NCI-H2227 (cell line): ENCODE data around the gene SLC2A13.
"Not testable (repeated sequence)": the region's sequence is repeated elsewhere in the genome, so short reads cannot be mapped to it uniquely, and the experiment has no call there.

ENCODE experiments used
- DNase-seq: peaks from one replicate; lab custom pipeline; 2025; ENCODE audit not compliant: unreplicated experiment; lab: John Stamatoyannopoulos, UW

Gene SLC2A13

DNA sequence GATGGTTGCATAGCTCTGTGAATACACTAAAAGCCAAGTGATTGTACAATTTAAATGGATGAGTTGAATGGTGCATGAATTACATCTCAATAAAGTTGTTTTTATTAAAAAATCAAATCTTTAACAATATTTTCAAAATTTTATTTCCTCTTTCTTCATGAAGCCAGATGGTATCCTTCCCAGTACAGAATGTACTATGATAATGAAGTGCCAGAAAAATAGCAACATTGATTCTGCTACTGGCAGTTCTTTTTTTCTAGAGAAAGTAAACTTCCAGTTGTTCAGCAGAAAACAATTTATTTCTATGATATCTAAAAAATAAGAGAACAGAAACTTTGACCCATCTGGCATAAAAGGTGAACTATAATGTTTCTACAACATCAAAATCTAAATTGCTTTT is 61.5 kb downstream of the SLC2A13 start:
- DNase-seq: no peak

DNA sequence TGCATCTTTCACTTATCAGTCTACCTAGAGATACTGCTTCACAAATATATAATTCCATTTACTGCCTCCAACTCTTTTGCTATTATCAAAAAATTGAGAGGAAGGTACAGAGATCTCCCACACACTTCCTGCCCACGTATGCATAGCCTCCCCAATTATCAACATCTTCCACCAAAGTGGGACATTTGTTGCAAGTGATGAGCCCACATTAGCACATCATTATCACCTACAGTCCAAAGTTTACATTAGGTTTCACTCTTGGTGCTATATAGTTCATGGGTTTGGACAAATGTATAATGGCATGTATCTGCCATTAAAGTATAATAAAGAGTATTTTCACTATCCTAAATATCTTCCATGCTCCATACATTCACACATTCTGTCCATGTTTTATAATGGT is 66.3 kb downstream of the SLC2A13 start:
- DNase-seq: no peak

DNA sequence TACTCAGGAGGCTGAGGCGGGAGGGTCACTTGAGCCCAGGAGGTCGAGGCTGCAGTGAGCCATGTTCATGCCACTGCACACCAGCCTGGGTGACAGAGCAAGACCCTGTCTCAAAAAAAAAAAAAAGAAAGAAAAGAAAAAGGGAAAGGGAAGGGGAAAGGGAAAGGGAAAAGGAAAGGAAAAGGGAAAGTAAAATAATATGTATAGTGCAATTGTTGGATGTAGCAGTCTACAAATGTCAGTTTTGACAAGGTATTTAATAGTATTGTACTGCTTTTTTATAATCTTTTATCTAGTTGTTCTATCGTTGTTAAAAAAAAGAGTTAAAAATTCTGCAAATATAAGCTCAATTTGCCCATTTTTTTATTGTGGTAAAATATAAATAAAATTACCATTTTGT is 67.3 kb downstream of the SLC2A13 start:
- DNase-seq: no peak

DNA sequence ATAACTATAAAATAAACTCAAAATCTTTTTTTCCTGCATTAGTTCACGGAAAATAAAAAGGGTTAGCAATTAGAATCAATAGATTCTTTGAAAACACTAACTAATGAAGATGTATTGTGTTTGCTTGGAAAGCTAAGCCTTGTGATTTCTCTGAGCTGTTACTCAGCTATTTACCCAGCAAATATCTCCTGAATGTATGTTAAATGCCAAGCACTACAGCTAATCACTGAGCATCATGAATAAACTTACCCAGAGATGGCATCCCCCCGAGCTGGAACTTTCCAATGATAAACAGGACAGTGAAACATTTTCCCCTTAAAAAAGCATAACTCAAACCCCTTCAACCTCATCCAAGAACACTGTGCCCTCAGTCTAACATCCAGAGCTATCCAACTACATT is 71.2 kb downstream of the SLC2A13 start:
- no peak for DNase-seq

DNA sequence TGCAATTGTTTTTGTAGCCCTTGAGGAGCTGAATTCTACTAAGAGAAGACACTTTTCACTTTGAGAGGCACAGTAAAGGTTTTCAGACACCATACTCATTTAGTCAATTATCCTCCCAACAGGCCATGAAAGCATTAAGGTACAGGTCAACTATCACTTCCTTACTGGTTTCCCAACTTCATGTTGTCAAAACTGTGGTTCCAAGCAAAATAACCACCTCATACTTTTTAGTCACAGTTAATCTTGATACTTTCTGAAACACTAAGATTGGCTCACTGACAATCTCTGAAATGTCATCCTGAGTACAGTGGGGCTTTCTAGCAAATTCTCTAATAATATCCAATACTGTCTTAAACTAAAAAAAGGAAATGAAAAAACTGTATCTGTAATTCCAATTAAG is 71.7 kb downstream of the SLC2A13 start:
- no peak for DNase-seq

DNA sequence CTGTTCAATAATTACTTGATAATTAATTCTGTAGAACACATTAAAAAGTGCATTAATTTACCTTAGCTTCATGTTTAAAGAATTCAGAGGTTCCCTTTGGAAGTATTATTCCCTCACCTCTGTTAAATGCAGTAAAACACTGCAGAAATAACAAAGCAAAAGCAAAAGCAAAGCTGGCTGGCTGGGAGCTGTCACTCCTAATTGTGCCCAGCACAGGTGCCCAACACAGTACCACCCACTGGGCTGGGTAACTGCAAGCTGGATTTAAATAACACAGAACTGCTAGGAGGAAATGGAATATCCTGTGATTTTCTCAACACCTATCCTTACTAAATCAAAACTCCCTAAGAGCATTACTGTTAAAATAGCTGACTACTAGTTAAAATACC is 72.6 kb downstream of the SLC2A13 start:
- DNase-seq: no peak

DNA sequence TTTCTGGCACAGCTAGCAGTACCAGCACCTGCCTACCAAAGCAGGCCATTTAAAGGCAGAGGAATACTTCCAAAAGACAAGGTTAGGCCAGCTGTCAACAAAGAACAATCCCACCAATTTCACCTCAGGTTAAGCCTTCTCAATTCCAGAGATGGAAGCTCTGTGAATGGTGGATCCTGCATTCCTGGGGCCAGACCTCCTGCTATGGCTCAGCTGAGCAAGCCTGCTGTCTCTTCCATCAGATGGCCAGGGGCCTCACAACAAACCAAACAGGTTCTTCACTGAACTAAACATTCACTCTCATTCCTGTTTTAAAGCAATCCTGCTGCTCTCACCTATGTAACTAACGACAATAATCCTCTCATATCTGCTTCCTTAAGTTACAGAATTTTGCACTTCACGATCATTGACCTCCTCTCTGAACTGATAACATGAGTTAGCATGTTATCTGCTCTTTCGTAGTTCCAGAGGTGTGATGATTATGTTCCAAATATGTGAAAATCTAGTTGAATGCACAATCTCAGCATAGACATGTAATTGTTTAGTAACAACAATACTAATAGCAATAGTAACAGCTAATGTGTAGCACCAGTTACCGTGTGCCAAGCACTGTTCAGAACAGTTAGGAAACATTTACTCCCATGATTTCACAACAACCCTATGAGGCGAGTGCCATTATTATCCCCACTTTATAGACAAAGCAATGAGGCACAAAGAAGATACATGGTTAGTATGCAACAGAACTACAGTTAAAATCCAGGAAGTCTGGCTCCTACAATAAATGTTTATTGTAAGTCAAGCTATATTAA is 73.2 kb downstream of the SLC2A13 start:
- DNase-seq: no peak

DNA sequence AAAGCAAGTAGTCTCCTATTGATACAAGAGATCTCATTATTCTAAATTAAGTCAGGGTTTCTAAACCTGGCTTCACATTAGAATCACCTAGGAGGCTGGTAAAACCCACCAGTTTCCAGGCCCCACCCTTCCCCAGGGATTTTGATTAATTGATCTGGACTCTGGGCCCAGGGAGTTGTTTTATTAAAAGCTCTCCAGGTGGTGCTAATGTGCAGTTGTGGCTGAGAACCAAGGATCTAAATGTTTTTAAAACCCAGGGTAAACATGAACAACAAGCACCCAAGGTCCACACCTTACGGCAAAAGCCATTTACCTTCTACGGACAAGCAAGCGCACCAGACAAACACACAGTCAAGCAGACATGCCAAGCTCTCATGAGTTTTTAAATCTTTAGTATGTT is 73.9 kb downstream of the SLC2A13 start:
- DNase-seq: no peak

DNA sequence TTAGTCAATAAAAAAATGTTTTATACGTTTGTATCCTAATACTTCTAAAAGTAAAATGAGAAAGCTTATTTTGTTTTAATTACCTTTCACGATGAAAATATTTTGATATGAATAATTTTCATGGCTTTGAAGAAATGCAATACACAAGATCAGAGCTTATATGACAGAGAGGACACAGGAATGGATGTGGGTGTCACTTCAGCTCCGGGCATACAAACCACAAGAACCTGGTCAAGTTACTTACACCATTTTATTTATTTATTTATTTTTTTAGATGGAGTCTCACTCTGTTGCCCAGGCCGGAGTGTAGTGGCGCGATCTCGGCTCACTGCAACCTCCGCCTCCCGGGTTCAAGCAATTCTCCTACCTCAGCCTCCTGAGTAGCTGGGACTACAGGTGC is 74.9 kb downstream of the SLC2A13 start:
- not testable (repeated sequence) for DNase-seq

DNA sequence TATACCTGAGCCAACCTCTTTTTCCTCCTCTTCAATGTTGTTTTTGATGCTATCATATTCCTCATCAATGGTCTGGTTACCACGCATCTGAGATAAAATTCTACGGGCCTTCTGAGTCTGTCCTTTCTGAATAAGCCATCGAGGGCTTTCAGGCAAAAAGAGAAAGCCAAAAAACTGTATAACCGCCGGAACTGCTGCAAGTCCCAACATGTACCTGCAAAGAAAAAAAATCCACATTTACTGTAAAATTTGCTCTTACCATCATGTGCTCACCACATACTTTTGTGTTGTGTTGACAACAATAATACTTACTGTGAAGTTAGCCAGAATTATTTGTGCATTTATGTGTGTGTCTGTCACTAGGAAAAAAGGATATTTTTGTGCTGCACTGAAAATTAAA is 77.6 kb downstream of the SLC2A13 start:
- no peak for DNase-seq

DNA sequence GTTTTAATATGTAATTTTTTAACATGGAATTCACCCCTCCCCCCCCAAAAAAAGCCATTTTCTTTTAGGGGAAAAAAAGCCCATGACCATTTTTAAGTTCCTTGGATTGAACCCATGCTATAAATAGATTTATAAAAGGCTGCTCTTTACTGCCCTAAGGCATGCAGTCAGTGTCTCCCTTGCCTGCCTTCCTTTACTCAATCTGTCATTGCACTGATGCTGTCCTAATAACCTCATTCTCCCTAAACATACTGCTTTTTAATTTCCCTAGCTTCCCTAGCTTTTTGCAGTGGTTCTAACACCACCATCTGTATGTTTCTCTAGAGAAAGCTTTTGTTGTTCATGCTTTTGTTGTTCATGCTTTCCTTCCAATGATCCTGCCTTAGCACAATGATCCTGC is 83.0 kb downstream of the SLC2A13 start:
- no peak for DNase-seq

DNA sequence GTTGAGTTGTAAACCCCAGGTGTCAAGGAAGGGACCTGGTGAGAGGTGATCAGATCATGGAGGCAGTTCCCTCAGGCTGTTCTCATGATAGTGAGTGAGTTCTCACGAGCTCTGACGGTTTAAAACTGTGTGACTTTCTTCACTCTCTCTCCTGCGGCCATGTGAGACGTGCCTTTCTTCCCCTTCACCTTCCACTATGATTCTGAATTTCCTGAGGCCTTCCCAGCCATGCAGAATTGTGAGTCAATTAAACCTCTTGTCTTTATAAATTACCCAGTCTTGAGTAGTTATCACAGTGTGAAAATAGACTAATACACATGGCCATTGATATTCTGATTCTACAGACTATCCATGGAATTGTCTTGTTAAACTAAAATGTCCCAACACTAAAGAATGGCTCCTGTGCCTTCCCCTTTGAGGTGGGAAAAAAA is 85.6 kb downstream of the SLC2A13 start:
- DNase-seq: no peak

DNA sequence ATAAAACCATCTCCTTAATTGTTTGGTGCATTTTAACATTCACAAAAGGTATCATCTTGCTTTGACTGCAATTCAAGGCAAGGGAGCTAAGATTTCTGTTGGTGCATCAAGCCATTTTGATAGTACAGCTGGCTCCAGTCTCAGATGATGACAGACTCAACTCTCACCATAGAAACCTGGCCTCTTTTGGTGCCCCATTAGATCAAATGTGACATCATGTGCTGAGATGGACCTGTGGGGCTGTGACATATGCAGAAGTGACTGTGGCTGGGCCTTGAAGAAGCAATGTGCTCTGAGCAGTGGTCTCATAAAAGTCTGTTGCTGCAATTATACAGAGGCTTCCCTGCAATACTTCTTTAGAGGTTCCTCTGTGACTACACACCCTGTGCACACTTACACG is 88.4 kb downstream of the SLC2A13 start:
- no peak for DNase-seq

DNA sequence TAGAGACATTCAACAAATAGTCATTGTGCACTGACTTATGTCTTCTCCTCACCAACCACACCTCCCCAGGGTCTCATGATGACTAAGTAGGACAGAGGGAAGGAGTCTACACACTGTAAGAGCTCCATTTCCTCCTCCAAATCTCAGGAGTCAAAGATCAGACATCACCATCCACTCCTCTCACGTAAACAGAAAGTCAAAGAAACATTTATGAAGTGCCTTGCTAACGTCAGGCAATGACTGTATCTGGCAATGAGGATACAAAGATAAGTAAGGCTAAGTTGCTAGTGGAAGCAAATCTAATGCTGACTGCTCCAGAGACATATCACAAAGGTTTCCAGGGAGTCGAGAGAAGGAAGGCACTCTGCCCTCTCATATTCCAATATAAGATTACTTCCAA is 88.9 kb downstream of the SLC2A13 start:
- DNase-seq: no peak

DNA sequence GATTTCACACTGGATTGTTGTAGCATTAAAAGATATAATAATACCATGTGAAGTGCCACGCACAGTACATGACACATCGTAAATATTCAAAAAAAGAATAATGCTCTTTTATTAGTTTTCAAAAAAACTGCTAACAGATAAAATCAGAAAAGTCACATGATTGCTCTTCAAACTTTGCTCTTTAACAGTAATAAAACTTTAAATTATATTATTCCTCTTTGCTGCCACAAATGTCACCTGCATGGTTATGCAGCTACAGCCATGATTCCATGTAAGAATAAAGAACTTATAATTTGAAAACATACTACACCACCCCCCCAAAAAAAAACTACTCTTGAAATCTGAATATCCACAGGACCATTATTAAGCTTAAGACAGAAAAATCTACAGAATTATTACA is 90.0 kb downstream of the SLC2A13 start:
- DNase-seq: no peak

DNA sequence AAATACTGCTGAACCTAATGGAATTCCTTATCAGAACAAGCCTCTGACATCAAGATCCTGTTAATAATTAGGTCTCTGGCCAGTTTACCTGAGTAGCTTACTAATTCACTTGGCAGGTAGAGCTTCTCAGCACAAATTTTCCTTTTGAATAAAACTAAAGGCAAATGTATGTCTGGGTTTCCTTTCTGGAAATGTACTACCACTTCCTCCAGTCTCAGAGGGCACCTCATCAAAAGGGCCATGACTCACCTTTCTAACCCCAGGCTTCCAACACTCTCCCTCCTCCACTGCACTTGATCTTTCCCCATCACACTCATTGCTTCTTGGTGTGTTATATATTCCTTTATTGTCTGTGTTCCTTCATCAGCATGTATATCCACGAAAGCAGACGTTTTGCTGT is 90.5 kb downstream of the SLC2A13 start:
- no peak for DNase-seq

DNA sequence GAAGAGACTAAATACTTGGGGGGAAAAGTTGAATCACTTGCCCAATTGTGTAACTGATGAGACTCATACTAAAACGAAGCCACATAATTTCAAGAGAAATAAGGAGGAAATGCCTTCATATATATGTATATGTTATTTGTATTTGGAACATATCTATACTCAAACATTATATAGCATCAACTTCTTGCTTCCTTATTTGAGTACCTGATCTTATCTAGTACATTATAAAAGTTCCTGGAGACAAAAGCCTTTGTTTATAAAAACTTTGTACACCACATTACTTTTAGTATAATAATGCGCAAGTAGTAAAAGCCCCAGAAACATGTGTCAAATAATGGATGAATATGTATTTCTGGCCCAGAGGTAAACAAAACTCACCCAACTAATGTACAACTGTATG is 92.0 kb downstream of the SLC2A13 start:
- no peak for DNase-seq

DNA sequence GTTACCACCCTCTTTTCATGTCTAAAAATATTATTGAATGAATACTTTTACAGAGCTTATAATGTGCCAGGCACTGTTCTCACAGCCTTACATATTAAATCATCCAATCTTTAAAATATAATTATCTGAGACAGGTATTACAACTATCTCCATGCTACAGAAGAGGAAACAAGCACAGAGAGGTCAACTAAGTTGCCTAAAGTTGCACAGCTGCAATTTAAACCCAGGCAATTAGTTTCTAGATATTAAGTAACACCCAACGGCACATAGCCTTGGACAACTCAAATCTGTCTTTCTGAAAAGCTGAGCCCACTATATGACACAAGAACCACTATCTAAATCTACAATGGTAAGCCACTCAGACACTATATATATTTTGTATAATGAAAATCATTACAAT is 92.6 kb downstream of the SLC2A13 start:
- DNase-seq: no peak

DNA sequence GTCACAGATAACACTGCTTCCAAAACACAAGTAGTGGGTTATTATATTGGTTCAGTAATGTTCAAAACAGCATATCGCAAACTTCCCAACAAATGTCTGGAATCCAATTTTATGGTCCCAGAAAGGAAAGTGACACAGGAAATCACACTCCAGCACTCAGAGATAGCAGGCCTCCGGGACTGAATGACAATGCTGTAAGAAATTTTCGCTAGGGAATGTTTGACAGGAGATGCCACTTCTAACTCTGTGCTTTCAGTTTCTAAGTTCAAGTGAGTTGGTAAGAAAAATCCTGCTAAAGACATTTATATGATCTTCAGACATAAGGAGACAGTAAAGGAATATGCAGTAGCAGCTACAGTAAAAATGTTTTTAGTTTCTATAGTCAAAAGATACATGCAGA is 93.2 kb downstream of the SLC2A13 start:
- DNase-seq: no peak

DNA sequence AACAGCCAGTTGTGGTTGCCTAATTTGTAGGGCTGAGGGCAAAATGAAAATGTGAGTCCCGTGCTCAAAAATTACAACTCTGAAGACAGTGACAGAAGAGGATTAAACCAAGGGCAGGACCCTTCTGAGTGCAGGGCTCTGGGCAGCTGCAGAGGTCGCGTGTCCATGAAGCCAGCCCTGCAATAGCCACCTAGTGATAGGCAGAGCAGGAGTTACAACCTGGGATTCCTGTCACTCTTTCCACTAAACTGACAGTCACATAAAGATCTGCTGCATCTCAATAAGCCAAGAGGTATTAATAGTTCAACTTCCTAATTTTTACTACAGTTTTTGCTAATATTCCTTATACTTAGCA is 94.1 kb downstream of the SLC2A13 start:
- DNase-seq: no peak

DNA sequence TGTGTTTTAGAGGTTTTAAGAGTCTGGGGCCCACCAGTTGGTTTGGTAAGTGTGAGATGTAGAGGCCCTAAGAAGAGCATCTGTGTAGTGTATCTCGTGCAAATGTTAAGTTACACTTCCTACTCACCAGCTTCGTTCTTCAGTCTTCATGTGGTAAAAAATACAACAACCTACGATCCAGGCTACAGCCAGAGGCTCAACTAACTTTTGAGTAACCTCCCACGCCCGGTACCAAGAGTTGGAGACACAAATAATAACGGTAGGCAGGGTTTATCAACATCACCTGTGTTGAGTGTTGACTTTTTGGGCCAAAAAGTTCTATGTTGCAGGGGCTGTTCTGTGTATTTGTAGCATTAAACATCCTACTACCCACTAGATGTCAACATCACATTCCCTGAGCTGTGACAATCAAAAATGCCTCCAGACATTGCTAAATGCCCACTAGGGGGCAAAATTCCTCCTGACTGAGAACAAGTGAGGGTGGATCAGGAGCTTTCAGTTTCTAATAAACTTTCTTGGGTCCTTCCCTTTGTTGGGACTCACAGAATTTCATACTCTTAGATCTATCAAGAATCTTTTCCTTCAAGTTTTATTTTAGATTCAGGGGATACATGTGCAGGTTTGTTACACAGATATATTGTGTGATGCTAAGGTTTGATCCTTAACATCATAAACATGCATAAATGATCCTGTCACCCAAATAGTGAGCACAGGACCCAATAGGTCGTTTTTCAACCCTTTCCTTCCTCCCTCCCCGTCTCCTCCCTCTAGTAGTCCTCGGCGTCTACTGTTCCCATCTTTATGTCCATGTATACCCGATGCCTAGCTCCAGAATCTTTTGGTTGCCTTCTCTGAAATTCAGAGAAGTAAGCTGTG is 94.7 kb downstream of the SLC2A13 start:
- DNase-seq: peak; percentile 53
